K562 (cell line): ENCODE measurements around the gene CETN2. TPM values are rescaled to one million over a fixed set of nuclear protein-coding genes. Genes with fewer than 3 reads are reported as not detected.

ENCODE experiments used
- ATAC-seq: fragments of 200-7000 bp; cut with Tn5 transposase; 3 replicates; pipeline ENCODE4 v1.9.1; 2020; ENCODE audit warnings: moderate library complexity
- BruUV-seq: library from RNA; stranded (reverse); fragments of 400-500 nt; replicated peaks from 2 replicates; lab custom pipeline; 2021; lab: Mats Ljungman, UMichigan
- CTCF ChIA-PET: fragments of 300-600 bp; formaldehyde crosslinking; extraction: SDS; loops from one replicate; lab custom pipeline; 2021; ENCODE audit warnings: low intra/inter-chr PET ratio; lab: Yijun Ruan, JAX
- POLR2A ChIA-PET: fragments of 300-600, 350-650 bp; sonication (Branson Sonifier 250); formaldehyde crosslinking; extraction: SDS; loops from one replicate; lab custom pipeline; 2021; ENCODE audit warnings: antibody characterized with exemption, inconsistent platforms; lab: Yijun Ruan, JAX
- DNase-seq, 4 experiments: peaks; one replicate each; pipeline versions ENCODE4 v3.0.0 to v3.0.0-alpha.2; 2011 to 2018; ENCODE audit warnings: low spot score in 3 of 4, mixed read lengths in 3 of 4; ENCODE audit errors: extremely low read depth in 1 of 4
- FAIRE-seq: peaks from 2 replicates; lab custom pipeline; 2011; peaks lifted over from hg19 to GRCh38; lab: Jason Lieb, UNC
- H2AFZ ChIP-seq: 2 replicates; pipeline ENCODE4 v1.6.0; 2011; ENCODE audit warnings: low read depth, low read length, control low read depth, inconsistent platforms
- H3K27ac ChIP-seq: fragments of 200-600 bp; 3 replicates; pipeline ENCODE4 v1.8.0; 2011; ENCODE audit warnings: low read depth, mild to moderate bottlenecking, control low read depth, inconsistent platforms, low read length, moderate library complexity, mixed read lengths; ENCODE audit errors: extremely low read depth
- H3K27me3 ChIP-seq, 2 experiments: fragments of 300-600 bp in 1 of 2; 2 replicates in 1 of 2; 3 replicates in 1 of 2; pipeline versions ENCODE4 v1.6.0 to v1.8.0; 2011; ENCODE audit warnings: inconsistent platforms in 2 of 2, low read length in 2 of 2, mild to moderate bottlenecking in 1 of 2, mixed read lengths in 1 of 2, moderate library complexity in 1 of 2; ENCODE audit not compliant: control insufficient read depth in 2 of 2, insufficient read depth in 2 of 2
- H3K36me3 ChIP-seq: fragments of 300-600 bp; 3 replicates; pipeline ENCODE4 v1.8.0; 2011; ENCODE audit warnings: mild to moderate bottlenecking, low read length, inconsistent platforms; ENCODE audit not compliant: control insufficient read depth, insufficient read depth
- H3K4me1 ChIP-seq, 2 experiments: fragments of 200-600 bp in 1 of 2; replicated peaks in 1 of 2; 2 replicates in 1 of 2; 3 replicates in 1 of 2; pipeline versions ENCODE4 v1.5.1 to v1.8.0; 2011; ENCODE audit warnings: inconsistent platforms in 2 of 2, low read length in 2 of 2, mild to moderate bottlenecking in 1 of 2, mixed read lengths in 1 of 2, moderate library complexity in 1 of 2; ENCODE audit not compliant: control insufficient read depth in 2 of 2, insufficient read depth in 2 of 2
- H3K4me2 ChIP-seq: 2 replicates; pipeline ENCODE4 v1.6.1; 2011; ENCODE audit warnings: low read length, control low read depth, inconsistent platforms, mixed read lengths; ENCODE audit not compliant: insufficient read depth
- H3K4me3 ChIP-seq: fragments of 200-600 bp; sonication (generic), shearing (Covaris generic); 2 replicates; pipeline ENCODE4 v1.5.1; 2016; ENCODE audit warnings: control low read depth, inconsistent platforms
- H3K79me2 ChIP-seq: fragments of 200-600 bp; 3 replicates; pipeline ENCODE4 v1.8.0; 2011; ENCODE audit warnings: low read length, inconsistent platforms; ENCODE audit not compliant: control insufficient read depth, insufficient read depth
- H3K9ac ChIP-seq, 2 experiments: 2 replicates each; pipeline versions ENCODE4 v1.6.0 to v1.6.1; 2011; ENCODE audit warnings: low read depth in 2 of 2, low read length in 2 of 2, control low read depth in 1 of 2, inconsistent platforms in 1 of 2, mild to moderate bottlenecking in 1 of 2, mixed read lengths in 1 of 2; ENCODE audit not compliant: insufficient read depth in 1 of 2
- H3K9me1 ChIP-seq: one replicate; pipeline ENCODE4 v1.6.0; 2011; ENCODE audit warnings: inconsistent platforms, mild to moderate bottlenecking, low read length, moderate library complexity; ENCODE audit not compliant: control insufficient read depth, insufficient read depth
- H3K9me3 ChIP-seq: replicated peaks from 2 replicates; pipeline ENCODE4 v1.5.1; 2011; ENCODE audit warnings: low read depth, low read length, inconsistent platforms; ENCODE audit not compliant: control insufficient read depth, insufficient read depth
- H4K20me1 ChIP-seq: replicated peaks from 2 replicates; pipeline ENCODE4 v1.6.1; 2011; ENCODE audit warnings: low read length, inconsistent platforms, mixed read lengths; ENCODE audit not compliant: control insufficient read depth, insufficient read depth
- CREB3L1 ChIP-seq: fragments of 450-650 bp; IDR thresholded peaks from 2 replicates; pipeline ENCODE4 v1.6.1; 2014; ENCODE audit warnings: low read depth, mild to moderate bottlenecking, moderate library complexity, borderline replicate concordance
- HES1 ChIP-seq: fragments of 450-650 bp; IDR thresholded peaks from 2 replicates; pipeline ENCODE4 v1.6.1; 2016; ENCODE audit warnings: low read depth, mild to moderate bottlenecking, moderate library complexity
- PTBP1 ChIP-seq: fragments of 200-400 bp; formaldehyde crosslinking; IDR thresholded peaks from 2 replicates; pipeline ENCODE4 v1.6.1; 2017; ENCODE audit warnings: low read depth, low read length
- RAD21 ChIP-seq, 2 experiments: fragments of 250-450 bp in 1 of 2; fragments of 450-650 bp in 1 of 2; sonication (Bioruptor Pico) in 1 of 2; formaldehyde crosslinking in 1 of 2; IDR thresholded peaks in 1 of 2; conservative IDR thresholded peaks in 1 of 2; 2 replicates each; pipeline versions ENCODE4 v1.4.0 to v1.8.0; 2020 to 2022; ENCODE audit warnings: mild to moderate bottlenecking in 2 of 2, moderate library complexity in 1 of 2
- SRF ChIP-seq, 2 experiments: fragments of 250-450, 450-650 bp in 1 of 2; sonication (Bioruptor Pico) in 1 of 2; sonication (generic) in 1 of 2; formaldehyde crosslinking; IDR thresholded peaks; 2 replicates each; pipeline versions ENCODE4 v1.5.0 to v1.5.1; 2020 to 2022; ENCODE audit warnings: mild to moderate bottlenecking in 1 of 2, missing genetic modification reagents in 1 of 2
- TCFL5 ChIP-seq: fragments of 250-450 bp; sonication (Bioruptor Pico); conservative IDR thresholded peaks from 2 replicates; pipeline ENCODE4 v1.6.1; 2021; ENCODE audit warnings: mild to moderate bottlenecking, moderate library complexity, matching md5 sums
- U2AF2 ChIP-seq: fragments of 200-400 bp; formaldehyde crosslinking; optimal IDR thresholded peaks from 2 replicates; pipeline ENCODE3; 2017; ENCODE audit warnings: low read depth, mild to moderate bottlenecking, low read length
- ZBTB49 ChIP-seq: sonication (generic); formaldehyde crosslinking; IDR thresholded peaks from 2 replicates; pipeline ENCODE4 v1.8.0; 2022; ENCODE audit warnings: missing genetic modification reagents, mild to moderate bottlenecking, borderline replicate concordance
- ZNF239 ChIP-seq: fragments of 250-450 bp; sonication (Bioruptor Pico); IDR thresholded peaks from 2 replicates; pipeline ENCODE4 v1.4.0; 2020; ENCODE audit warnings: mild to moderate bottlenecking
- ZNF561 ChIP-seq: fragments of 450-650 bp; formaldehyde crosslinking; conservative IDR thresholded peaks from 2 replicates; pipeline ENCODE4 v1.4.0; 2020; ENCODE audit warnings: mild to moderate bottlenecking, moderate library complexity
- WGBS: fragments of 100-300 bp; shearing (Covaris generic); methylation state at CpG from one replicate; pipeline ENCODE4 v1.1.6; 2016; ENCODE audit warnings: low coverage, mixed read lengths; ENCODE audit not compliant: insufficient coverage; ENCODE audit errors: missing lambda C conversion rate; 5-methylcytosine and 5-hydroxymethylcytosine counted together
- in situ Hi-C: fragments of 300-500 bp; cut with MboI; formaldehyde crosslinking; loops from 4 replicates; pipeline ENCODE4 v1.15.0; 2018; ENCODE audit warnings: inconsistent platforms, mixed read lengths
- intact Hi-C: fragments of 100-400 bp; cut with micrococcal nuclease; formaldehyde crosslinking; loops from 2 replicates; pipeline ENCODE4 v1.14.2; 2022
- polyA plus RNA-seq, 8 experiments: library from polyadenylated mRNA; depleted of rRNA in 4 of 8; stranded (reverse) in 5 of 8; unstranded in 3 of 8; fragments of >200 nt; fragmentation: Nextera tagmentation in 2 of 8; fragmentation: Illumina TruSeq in 1 of 8; extraction: Ambion mirVana in 2 of 8; extraction: Trizol in 1 of 8; gene quantifications; 2 replicates each; pipeline versions ENCODE4 v1.2.1 to v1.2.3, GENCODE V29; 2011 to 2014; ENCODE audit warnings: inconsistent platforms in 1 of 8, missing spikeins in 1 of 8
- total RNA-seq, 7 experiments: library from RNA; depleted of rRNA in 6 of 7; stranded (reverse); fragments of >200 nt in 6 of 7; fragmentation: Illumina TruSeq in 2 of 7; extraction: Trizol in 2 of 7; gene quantifications; 2 replicates each; pipeline versions ENCODE4 v1.2.1 to v1.2.3, GENCODE V29; 2011 to 2021; ENCODE audit warnings: low replicate concordance in 1 of 7
- TF ChIP-seq, protein P1 (sequence below), 2 experiments: fragments of 450-650 bp in 1 of 2; sonication (generic) in 1 of 2; formaldehyde crosslinking in 1 of 2; IDR thresholded peaks in 1 of 2; conservative IDR thresholded peaks in 1 of 2; 2 replicates each; pipeline versions ENCODE4 v1.6.1 to v1.8.1; 2016 to 2023; ENCODE audit warnings: mild to moderate bottlenecking in 2 of 2, moderate library complexity in 2 of 2, inconsistent platforms in 1 of 2, missing genetic modification reagents in 1 of 2
- TF ChIP-seq, protein P2 (sequence below): fragments of 450-650 bp; formaldehyde crosslinking; IDR thresholded peaks from 2 replicates; pipeline ENCODE4 v1.4.0; 2020; ENCODE audit warnings: mild to moderate bottlenecking

Gene CETN2
- total and polyA plus RNA-seq, 9 of the 15 experiments (the other 6 are each of a cell fraction or from before 2014, with no cell fraction given) = 16.7 to 37.1 (median 27.6) TPM

DNA sequence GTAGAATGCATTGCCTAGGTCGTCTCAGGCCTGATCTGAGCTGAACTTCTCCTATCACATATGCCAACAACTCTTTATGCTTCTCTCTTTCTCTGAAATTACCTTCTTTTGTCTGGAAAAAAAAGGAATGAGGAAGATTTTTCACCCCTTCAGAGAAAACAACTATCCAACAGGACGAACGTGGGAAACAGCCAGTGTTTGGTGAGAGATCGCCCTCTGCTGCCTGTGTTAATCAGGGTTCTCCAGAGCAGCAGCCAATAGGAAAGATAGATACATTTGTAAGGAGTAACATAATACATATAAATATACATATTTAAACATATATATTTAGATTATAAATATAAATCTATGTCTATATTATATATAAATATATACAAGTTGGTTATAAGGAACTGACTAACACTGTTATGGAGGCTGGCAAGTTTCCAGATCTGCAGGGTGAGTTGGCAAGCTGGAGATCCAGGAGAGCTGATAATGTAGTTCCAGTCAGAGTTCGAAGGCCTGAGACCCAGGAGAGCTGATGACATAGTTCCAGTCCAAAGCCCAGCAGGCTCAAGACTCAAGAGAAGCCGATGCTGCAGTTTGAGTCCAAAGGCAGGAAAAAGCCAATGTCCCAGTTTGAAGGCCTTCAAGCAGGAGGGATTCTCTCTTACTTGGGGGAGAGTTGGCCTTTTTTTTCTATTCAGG, 13.3 kb downstream of the CETN2 start (continued):
- TF ChIP-seq, protein P1, sequence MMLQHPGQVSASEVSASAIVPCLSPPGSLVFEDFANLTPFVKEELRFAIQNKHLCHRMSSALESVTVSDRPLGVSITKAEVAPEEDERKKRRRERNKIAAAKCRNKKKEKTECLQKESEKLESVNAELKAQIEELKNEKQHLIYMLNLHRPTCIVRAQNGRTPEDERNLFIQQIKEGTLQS (IDR thresholded peaks at IDR 0.05) = 0 out of 2 replicates have a peak, but pooled peaks have one; percentile 21
- TF ChIP-seq, protein P1 (CRISPR knock-in tag; conservative IDR thresholded peaks at IDR 0.05) = no peak
- TF ChIP-seq ZNF239 (CRISPR knock-in tag) (no peak), CREB3L1 (no peak), RAD21 (CRISPR knock-in tag; conservative IDR thresholded peaks at IDR 0.05 in 1 of 2, IDR thresholded peaks at IDR 0.05 in 1 of 2) (peak; percentile 70 to 73)

- intact Hi-C loops = no loop called here
- Histone ChIP-seq H3K4me1 (peaks cover 0 to 8% of the 10 kb centered on the region in 2 experiments; a peak in 2 of 5 replicates), H3K27ac (no peak overlapping the region), H3K27me3 (no peaks in the 10 kb centered on the region), H3K9me1 (no peaks in the 10 kb centered on the region), H3K4me2 (no peak overlapping the region), H3K4me3 (no peak overlapping the region), H3K9ac (no peak overlapping the region), H3K79me2 (no peaks in the 10 kb centered on the region), H4K20me1 (no peaks in the 10 kb centered on the region), H3K9me3 (no peaks in the 10 kb centered on the region), H2AFZ (no peak overlapping the region), H3K36me3 (no peaks in the 10 kb centered on the region)
- DNase-seq = no peak
- ChIA-PET POLR2A (interaction anchor here (0.6 kb wide), 1 partner anchor 342 kb away, joined by 3 read pairs; no protein-coding TSS in a partner anchor), CTCF (no interaction called here)
- no peak for FAIRE-seq
- 47% methylated on average over 5 of the region's 5 CpGs for WGBS
- BruUV-seq = no TSS peak
- in situ Hi-C loops = no loop called here
- no peak for ATAC-seq
- TF ChIP-seq ZNF561 (CRISPR knock-in tag) (no peak), PTBP1 (no peak), U2AF2 (no peak), SRF (CRISPR knock-in tag; IDR thresholded peaks at IDR 0.05) (no peak), HES1 (no peak), TCFL5 (no peak), ZBTB49 (CRISPR knock-in tag) (no peak)
- TF ChIP-seq, protein P2, sequence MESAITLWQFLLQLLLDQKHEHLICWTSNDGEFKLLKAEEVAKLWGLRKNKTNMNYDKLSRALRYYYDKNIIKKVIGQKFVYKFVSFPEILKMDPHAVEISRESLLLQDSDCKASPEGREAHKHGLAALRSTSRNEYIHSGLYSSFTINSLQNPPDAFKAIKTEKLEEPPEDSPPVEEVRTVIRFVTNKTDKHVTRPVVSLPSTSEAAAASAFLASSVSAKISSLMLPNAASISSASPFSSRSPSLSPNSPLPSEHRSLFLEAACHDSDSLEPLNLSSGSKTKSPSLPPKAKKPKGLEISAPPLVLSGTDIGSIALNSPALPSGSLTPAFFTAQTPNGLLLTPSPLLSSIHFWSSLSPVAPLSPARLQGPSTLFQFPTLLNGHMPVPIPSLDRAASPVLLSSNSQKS = no peak
Measured at GRCh38 chrX:152814048-152814447, 16.5 kb downstream of the CETN2 start.
